ENCODE measurements around the gene NECTIN3.

DNA sequence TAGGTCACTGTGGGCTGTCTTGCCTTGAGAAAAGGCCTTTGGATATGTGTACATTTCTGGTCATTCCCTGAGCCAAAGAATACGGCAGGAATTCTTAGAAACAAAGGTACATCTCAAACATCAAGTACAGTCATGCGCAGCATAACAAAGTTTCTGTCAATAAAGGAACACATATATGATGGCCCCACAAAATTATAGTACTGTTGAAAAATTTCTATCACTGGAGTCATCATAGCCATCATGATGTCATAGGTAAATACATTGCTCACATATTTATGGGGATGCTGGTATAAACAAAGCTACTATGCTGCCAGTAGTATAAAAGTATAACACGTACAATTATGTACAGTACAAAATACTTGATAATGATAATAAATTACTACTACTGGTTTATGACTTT, 38.9 kb upstream of the NECTIN3 start:
- TF ChIP-seq POLR2A (IDR thresholded peaks at IDR 0.05), result no peak
- TF ChIP-seq, protein P1, sequence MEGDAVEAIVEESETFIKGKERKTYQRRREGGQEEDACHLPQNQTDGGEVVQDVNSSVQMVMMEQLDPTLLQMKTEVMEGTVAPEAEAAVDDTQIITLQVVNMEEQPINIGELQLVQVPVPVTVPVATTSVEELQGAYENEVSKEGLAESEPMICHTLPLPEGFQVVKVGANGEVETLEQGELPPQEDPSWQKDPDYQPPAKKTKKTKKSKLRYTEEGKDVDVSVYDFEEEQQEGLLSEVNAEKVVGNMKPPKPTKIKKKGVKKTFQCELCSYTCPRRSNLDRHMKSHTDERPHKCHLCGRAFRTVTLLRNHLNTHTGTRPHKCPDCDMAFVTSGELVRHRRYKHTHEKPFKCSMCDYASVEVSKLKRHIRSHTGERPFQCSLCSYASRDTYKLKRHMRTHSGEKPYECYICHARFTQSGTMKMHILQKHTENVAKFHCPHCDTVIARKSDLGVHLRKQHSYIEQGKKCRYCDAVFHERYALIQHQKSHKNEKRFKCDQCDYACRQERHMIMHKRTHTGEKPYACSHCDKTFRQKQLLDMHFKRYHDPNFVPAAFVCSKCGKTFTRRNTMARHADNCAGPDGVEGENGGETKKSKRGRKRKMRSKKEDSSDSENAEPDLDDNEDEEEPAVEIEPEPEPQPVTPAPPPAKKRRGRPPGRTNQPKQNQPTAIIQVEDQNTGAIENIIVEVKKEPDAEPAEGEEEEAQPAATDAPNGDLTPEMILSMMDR (IDR thresholded peaks at IDR 0.05), result no peak

Data from breast epithelium (tissue), 3 donors.